Activated naive CD8-positive, alpha-beta T cell treated with anti-CD3 and anti-CD28 coated beads, Interleukin-2, amount 50 U/mL, for 16 hours (primary cell): ENCODE measurements around the gene ANKRD13D.

Experiments
- DNase-seq: peaks from one replicate; pipeline ENCODE4 v3.0.0-alpha.2; 2020; ENCODE audit warnings: low read depth, low spot score

ANKRD13D gene

GRCh38 chr11:67261946-67262681 is 27.0 kb upstream of the ANKRD13D start:
- DNase-seq, result no peak

DNA sequence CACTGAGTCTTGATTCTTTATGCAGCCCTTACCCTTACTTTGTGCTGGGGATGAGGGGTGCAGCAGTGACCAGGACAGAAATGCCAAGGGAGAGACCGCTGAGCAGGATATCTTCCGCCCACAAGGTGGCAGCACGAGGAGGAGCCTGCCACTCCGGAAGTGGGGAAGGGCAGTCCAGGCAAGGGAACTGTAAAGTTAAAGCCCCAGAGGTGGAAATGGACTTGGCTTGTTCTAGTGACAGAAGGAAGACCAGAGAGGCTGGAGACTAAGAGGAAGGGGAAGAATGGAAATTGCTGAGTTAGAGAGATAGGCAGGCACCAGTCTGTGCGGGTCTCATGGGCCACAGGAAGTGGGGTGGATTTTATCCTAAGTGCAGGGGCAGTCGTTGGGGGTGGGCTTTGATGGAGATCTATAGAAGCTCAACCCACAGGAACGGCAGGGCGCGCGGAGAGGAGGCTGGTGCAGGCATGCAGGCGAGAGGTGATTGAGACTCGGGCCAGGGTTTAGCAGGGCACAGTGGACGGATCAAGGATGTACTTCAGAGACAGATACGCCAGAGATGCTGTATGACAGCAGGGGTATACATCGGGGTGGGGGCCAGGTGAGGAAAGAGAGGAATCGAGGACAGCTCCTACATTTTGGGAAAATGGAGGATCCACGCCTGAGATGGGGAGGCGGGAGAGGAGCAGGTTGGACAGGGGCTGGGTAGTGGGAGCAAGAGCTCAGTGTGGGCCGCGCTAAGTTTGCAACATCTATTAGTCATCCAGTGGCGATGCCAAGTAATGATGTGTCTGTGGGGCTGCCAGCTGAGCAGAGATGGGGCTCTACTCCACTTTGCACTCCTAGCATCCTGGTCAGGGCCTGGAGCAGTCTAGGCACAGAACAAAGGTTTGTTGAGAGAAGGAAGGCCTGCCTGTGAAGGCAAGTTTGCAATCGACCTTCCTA is 26.1 kb upstream of the ANKRD13D start:
- DNase-seq, result no peak

DNA sequence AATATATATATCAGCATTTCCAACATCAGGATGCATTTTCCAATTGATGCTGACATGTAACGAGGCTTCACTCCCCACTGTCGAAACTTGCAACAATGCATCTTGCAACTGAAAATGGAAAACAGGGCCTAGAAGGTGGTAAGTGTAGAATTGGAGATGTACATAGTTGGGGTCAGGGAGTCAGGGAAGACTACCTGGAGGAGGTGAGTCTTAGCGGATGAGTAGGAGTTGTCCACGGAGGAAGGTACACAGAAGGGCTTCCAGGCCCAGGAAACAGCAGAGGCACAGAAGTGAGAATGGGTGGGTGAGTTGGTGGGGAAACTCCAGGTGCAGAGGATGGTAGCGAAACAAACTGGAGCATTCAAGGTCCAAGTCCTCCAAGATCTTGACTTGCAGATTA is 24.8 kb upstream of the ANKRD13D start:
- DNase-seq, result no peak

DNA sequence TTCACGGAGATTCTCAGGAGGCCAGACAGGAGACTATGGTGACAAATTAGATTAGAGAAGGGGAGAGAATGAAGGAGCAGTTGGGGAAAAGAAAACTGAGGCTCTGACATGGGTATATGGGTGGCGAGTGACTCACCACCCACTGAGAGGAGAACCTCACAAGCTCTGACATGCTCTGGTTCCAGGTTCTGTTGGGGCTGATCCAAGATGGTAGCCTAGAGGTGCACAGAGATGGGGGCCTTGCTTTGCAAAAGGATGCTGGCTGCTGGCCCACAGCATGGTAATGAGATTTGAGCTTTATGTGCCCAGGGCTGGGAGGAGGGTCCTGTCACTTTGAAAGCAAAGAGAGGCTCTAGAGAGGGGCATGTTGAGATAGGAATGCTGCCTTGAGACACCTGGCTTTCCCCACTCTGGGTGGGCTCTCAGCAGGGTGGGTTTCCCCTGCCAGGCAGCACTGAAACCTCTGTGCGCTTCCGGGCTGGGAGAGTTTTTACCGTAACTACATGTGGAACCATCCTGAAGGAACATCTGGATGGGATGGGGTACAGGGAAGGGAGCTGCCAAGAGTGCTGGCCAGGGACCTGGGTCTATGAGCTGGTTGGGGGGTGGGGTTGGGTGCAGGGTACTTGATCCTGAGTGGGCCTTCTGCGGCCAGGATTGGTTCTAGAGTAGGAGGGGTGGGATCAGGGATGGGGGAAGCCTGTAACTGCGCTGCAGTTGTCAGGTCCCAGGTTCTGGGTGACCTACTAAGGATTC is 24.0 kb upstream of the ANKRD13D start:
- DNase-seq, result no peak

- DNase-seq, result peak; percentile 52
These were observed 23.3 kb upstream of the ANKRD13D start for GRCh38 chr11:67265633-67266448.

DNA sequence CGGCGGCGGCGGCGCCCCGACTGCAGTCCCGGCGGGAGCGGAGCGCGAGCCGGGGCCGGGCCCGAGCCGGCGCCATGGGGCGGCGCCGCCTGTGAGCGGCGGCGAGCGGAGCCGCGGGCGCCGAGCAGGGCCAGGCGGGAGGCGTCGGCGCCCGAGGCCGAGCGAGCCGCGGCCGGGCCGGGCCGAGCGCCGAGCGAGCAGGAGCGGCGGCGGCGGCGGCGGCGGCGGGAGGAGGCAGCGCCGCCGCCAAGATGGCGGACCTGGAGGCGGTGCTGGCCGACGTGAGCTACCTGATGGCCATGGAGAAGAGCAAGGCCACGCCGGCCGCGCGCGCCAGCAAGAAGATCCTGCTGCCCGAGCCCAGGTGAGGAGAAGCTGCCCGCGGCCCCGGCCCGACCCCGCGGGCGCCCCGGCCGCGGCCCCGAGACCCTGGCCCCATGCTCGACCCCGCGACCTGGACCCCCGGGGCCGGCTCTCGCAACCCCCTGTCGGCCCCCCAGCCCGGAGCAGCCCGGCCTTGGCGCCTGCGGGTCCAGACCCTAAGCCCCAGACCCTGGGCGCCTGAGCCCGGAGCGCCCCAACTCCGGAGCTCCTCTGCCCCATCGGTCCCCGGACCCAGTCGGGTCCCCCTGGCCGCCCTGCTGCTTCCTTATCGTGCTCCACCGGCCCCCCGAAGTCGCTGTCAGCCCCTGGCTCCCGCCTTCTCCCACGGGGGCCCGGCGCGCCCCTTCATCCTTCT is 22.5 kb upstream of the ANKRD13D start, which contains the start of gene GRK2:
Gene GRK2 (plus strand): TSS at position 25 of the 739 bp plus-strand sequence. CDS start 227 bp downstream, at position 252.
- DNase-seq, result no peak

GRCh38 chr11:67267188-67268080 is 21.7 kb upstream of the ANKRD13D start:
- DNase-seq, result no peak

DNA sequence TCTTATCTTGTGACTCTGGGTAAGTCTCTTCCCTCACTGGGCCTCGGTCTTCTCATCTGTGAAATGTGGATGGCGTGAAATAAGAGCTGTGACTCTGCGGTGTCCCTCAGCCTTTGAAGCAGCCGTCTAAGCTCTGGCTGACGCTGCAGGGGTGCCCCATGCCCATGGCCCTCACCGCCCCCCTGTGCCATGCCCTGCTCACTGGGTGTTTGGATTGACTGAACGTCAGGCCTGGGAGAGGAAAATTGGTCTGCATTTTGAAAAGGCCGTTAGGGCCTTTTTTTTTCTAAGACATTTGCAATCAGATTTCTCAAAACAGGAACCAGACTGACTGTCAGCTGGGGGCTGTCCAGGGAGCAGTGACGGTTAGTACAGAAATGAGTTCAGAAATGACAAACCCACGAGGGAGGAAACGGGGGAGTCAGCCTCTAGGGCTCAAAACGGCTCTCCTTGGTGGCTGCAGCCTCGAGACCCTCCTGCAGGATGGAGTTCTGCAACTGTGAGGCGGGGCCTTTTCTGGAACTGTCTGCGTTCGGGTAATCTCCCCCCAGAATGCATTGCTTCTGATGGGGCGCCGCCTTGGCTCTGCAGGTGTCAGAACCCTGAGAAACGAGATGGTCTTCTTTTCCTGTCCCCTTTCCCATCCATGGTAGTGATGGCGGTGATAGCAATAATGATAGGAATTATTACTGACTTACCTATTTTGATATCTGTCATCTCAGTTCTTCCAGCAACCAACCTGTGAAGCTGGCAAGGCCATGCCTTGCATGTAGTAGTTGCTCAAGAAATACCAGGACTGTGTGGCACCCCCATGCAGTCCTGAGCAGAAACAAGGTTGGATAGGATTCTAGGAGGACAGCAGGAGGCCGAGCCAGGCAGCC is 20.8 kb upstream of the ANKRD13D start:
- no peak for DNase-seq

DNA sequence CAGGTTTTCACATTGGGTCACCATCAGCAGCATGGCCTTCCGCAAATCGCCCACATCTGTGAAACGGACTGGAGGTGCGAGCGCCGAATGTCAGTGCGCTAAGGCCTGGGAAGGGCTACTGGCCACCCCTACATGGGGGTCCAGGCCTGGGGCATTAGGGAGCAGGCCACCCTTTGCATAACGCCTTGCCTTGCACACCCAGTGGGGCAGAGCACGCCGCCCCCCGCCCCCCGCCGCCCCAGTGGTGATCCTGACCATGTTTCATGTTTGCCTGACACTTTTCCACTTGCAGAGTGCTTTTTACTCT is 20.2 kb upstream of the ANKRD13D start:
- DNase-seq, result no peak

- DNase-seq, result no peak
These were observed 19.5 kb upstream of the ANKRD13D start for GRCh38 chr11:67269401-67270255.

GRCh38 chr11:67270256-67271204 is 18.6 kb upstream of the ANKRD13D start:
- no peak for DNase-seq

DNA sequence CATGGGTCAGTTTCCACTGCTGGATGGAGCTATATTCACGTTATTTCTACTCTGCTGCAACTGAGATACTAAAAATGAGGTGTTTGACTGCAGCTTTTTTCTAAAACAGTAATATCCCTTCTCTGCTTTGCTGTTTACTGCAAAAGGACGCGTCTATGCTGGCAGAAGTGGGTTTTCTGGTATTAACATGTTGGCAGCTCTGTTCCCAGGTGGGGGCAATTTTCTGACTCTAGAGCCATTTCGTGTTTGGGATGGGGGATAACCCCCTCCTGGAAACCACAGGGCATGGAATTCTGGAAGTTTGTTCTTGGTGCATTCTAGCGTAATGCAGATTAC is 17.9 kb upstream of the ANKRD13D start:
- no peak for DNase-seq

GRCh38 chr11:67271541-67272284 is 17.4 kb upstream of the ANKRD13D start:
- no peak for DNase-seq

DNA sequence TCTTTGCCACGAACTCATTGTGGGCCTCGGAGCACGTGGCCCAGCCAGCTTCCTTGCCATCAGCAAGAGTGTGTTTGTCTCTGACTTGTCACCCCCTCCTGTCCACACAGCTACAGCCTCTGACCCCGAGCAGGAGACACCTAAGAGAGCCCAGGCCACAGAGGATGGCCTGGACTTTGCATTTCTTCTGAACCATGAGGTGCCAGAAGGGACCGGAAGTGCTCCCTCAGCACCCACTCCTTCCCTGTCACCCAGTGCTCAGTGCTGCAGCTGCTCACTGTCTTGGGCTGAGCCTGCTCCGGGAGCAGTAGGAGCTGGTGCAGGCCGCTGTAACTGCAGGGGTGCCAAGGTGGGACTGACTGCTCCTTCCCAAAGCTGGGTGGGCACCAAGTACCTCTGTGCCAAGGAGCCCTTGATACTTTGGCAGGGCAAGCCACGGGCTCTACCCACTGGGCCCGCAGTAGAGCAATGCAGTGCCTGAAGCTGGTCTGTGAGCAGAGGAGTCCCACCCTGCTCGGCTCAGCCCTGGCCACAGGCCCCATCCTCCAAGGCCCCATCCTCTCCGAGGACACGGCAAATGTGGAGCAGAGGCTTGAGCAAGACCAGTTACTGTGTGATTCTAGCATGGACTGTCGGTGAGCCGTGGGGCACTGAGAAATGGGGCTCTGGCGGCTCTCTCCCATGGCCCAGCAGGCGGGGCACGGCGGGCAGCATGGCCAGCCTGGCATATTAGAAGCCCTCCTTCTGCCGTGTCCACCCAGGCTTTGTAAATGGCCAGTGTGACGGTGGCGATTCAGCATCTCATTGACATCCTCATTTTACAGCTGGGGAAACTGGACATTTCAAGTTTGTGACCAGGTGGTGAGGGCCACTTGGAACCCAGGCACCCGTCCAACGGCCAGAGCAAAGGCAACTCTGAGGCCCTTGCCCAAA is 16.5 kb upstream of the ANKRD13D start:
- no peak for DNase-seq
